C4-2B (cell line): ENCODE data around the gene PRTG.

Experiments
- H3K27ac ChIP-seq: fragments of 450-650 bp; 2 replicates; pipeline ENCODE4 v1.5.1; 2017
- CTCF ChIP-seq: fragments of 450-650 bp; conservative IDR thresholded peaks from 2 replicates; pipeline ENCODE4 v1.5.1; 2017; ENCODE audit warnings: mild to moderate bottlenecking
- ZFX ChIP-seq: fragments of 450-650 bp; IDR thresholded peaks from 2 replicates; pipeline ENCODE4 v1.6.1; 2017

The PRTG gene

DNA sequence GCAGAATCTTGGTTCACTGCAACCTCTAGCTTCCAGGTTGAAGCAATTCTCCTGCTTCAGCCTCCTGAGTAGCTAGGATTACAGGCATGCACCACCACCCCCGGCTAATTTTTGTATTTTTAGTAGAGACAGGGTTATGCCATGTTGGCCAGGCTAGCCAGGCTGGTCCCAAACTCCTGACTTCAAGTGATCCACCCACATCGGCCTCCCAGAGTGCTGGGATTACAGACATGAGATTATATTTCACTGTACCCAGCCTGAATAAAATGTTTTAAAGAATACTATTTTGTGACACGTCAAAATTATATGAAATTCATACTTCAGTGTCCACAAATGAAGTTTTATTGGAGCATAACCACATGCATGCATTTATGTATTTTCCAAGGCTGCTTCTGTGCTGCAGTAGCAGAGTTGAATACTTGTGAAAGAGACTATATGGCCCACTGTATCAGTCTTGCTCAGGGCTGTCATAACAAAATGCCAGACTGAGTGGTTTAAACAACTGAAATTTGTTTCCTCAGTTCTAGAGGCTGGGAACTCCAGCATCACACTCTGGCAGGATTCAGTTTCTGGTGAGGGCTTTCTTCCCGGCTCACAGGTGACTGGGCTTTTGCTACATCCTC is 77.2 kb downstream of the PRTG start:
- no peak overlapping the region for H3K27ac ChIP-seq
- TF ChIP-seq ZFX (no peak), CTCF (no peak)

DNA sequence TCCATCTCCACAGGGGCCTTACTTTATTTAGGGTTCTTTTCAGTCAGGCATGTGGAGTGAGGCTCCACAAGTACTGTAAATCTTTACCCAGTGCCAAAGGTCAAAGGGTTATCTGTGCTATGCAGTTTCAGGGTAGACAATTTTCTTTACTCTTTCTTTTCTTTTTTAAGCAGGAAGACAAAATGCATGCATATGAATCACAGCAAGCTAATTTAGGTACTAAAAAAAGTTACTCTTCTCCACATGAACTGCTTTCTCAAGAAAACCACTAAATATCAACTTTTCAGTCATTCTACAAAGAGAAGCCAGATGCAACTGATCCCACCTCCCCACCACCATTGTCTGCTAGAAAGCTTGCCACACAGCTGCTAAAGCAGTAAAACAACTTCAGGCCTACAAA is 81.5 kb downstream of the PRTG start:
- no peak overlapping the region for H3K27ac ChIP-seq
- no peak for TF ChIP-seq ZFX
- TF ChIP-seq CTCF = no peak

GRCh38 chr15:55660153-55660552 is 82.8 kb downstream of the PRTG start:
- TF ChIP-seq ZFX = no peak
- no peak for TF ChIP-seq CTCF

DNA sequence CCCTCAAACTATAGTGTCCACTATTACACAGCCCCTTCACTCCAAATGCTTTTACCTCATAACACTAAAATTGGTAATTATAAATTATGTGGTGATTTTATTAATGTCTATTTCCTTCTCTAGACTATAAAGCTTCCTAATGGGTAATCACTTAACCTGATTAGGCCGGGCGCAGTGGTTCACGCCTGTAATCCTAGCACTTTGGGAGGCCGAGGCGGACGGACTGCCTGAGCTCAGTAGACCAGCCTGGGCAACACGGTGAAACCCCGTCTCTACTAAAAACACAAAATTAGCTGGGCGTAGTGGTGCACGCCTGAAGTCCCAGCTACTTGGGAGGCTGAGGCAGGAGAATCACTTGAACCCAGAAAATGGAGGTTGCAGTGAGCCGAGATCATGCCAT is 83.5 kb downstream of the PRTG start:
- TF ChIP-seq ZFX (no peak), CTCF (no peak)
- H3K27ac ChIP-seq = no peak overlapping the region

More at GRCh38 chr15:55660153-55660552, 82.8 kb downstream of the PRTG start:
- H3K27ac ChIP-seq = no peak overlapping the region

GRCh38 chr15:55658886-55659285 is 84.1 kb downstream of the PRTG start:
- TF ChIP-seq ZFX (no peak), CTCF (no peak)

DNA sequence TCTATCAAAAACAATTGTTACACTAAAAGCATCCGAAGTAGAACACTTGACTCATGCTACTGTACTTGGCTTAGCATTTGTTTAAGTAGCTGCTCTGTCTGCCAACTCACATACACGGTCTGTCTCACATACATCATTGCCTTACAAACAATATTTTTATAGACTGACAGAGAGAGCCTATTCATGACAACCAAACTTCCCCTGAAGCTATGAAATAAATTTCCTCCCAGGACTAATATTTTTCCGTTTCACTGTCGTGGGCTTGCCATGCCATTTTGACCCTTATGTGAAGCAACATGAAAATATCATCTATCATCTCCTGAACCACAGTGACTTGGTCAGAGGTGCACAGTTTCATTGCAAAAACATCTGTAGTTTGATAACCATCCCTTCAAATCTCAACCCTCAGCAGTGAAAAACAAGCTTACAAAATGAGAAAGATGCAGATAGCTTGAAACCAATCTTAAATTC is 88.4 kb downstream of the PRTG start:
- H3K27ac ChIP-seq = no peak overlapping the region
- no peak for TF ChIP-seq ZFX
- no peak for TF ChIP-seq CTCF

More at GRCh38 chr15:55658886-55659285, 84.1 kb downstream of the PRTG start:
- H3K27ac ChIP-seq = no peak overlapping the region

GRCh38 chr15:55652909-55653495 is 90.0 kb downstream of the PRTG start:
- H3K27ac ChIP-seq = no peak overlapping the region
- TF ChIP-seq ZFX = no peak
- TF ChIP-seq CTCF = no peak
